Embryonic facial prominence (tissue), 1 donor: ENCODE measurements around the gene CDH23.
"Not testable (repeated sequence)": the region's sequence is repeated elsewhere in the genome, so short reads cannot be mapped to it uniquely, and the experiment has no call there.

Source experiments
- DNase-seq: peaks from one replicate; pipeline ENCODE4 v3.0.0-alpha.2; 2016; ENCODE audit errors: extremely low spot score

The CDH23 gene

GRCh38 chr10:71396711-71397295, at the start of gene CDH23:
Gene CDH23 (plus strand): TSS chr10:71396920. CDS start chr10:71439832, 42,912 bp downstream.
- DNase-seq: no peak

GRCh38 chr10:71347587-71348395, 48.9 kb upstream of the CDH23 start:
- DNase-seq: no peak

- DNase-seq: no peak
These were observed 47.9 kb upstream of the CDH23 start for GRCh38 chr10:71348850-71349249.

GRCh38 chr10:71349406-71349805, 47.3 kb upstream of the CDH23 start:
- DNase-seq: no peak

- no peak for DNase-seq
These were observed 45.6 kb upstream of the CDH23 start for GRCh38 chr10:71351087-71351486.

GRCh38 chr10:71351628-71352319, 44.9 kb upstream of the CDH23 start:
- DNase-seq: no peak

GRCh38 chr10:71353639-71354038, 43.1 kb upstream of the CDH23 start:
- DNase-seq: no peak

- no peak for DNase-seq
These were observed 41.9 kb upstream of the CDH23 start for GRCh38 chr10:71354776-71355175.

GRCh38 chr10:71355886-71356285, 40.8 kb upstream of the CDH23 start:
- no peak for DNase-seq

GRCh38 chr10:71357792-71358265, 38.9 kb upstream of the CDH23 start:
- no peak for DNase-seq

GRCh38 chr10:71358277-71358676, 38.4 kb upstream of the CDH23 start:
- DNase-seq: no peak

- DNase-seq: not testable (repeated sequence)
These were observed 37.8 kb upstream of the CDH23 start for GRCh38 chr10:71358906-71359305.

- DNase-seq: no peak
These were observed 37.2 kb upstream of the CDH23 start for GRCh38 chr10:71359364-71360046.

GRCh38 chr10:71360735-71361134, 36.0 kb upstream of the CDH23 start:
- no peak for DNase-seq

GRCh38 chr10:71361581-71361980, 35.1 kb upstream of the CDH23 start:
- DNase-seq: no peak

- DNase-seq: no peak
These were observed 34.6 kb upstream of the CDH23 start for GRCh38 chr10:71362141-71362540.

- DNase-seq: no peak
These were observed 32.8 kb upstream of the CDH23 start for GRCh38 chr10:71363936-71364335.

- DNase-seq: no peak
These were observed 31.4 kb upstream of the CDH23 start for GRCh38 chr10:71365366-71365765.

- no peak for DNase-seq
These were observed 30.0 kb upstream of the CDH23 start for GRCh38 chr10:71366690-71367089.

GRCh38 chr10:71367271-71367670, 29.4 kb upstream of the CDH23 start:
- DNase-seq: no peak

- no peak for DNase-seq
These were observed 28.5 kb upstream of the CDH23 start for GRCh38 chr10:71368176-71368575.

- DNase-seq: no peak
These were observed 28.1 kb upstream of the CDH23 start for GRCh38 chr10:71368643-71369042.
